Activated naive CD4-positive, alpha-beta T cell treated with anti-CD3 and anti-CD28 coated beads for 36 hours (primary cell): ENCODE results near the gene CNP. TPM values are rescaled to one million over a fixed set of nuclear protein-coding genes. Genes with fewer than 3 reads are reported as not detected.
"Not testable (repeated sequence)": the region's sequence is repeated elsewhere in the genome, so short reads cannot be mapped to it uniquely, and the experiment has no call there.

ENCODE experiments used
- CTCF ChIA-PET: fragments of 350-600 bp; sonication (Branson Sonifier 250); formaldehyde crosslinking; loops from one replicate; lab custom pipeline; 2021; ENCODE audit warnings: antibody characterized with exemption; lab: Charles Lee
- DNase-seq: peaks from one replicate; pipeline ENCODE4 v3.0.0-alpha.2; 2020
- H3K27ac Mint-ChIP-seq: one replicate; pipeline ENCODE4 v1.8.0; 2021; ENCODE audit warnings: mild to moderate bottlenecking, mixed read lengths
- H3K27me3 Mint-ChIP-seq: one replicate; pipeline ENCODE4 v1.8.0; 2021; ENCODE audit warnings: low read depth, mixed read lengths
- H3K36me3 Mint-ChIP-seq: one replicate; pipeline ENCODE4 v1.8.0; 2021; ENCODE audit warnings: low read depth, mixed read lengths
- H3K4me1 Mint-ChIP-seq: one replicate; pipeline ENCODE4 v1.8.0; 2021; ENCODE audit warnings: low read depth, mixed read lengths
- H3K4me3 Mint-ChIP-seq: one replicate; pipeline ENCODE4 v1.8.0; 2021; ENCODE audit warnings: mild to moderate bottlenecking, moderate library complexity, mixed read lengths
- H3K9me3 Mint-ChIP-seq: one replicate; pipeline ENCODE4 v1.8.0; 2021; ENCODE audit warnings: mixed read lengths
- intact Hi-C: fragments of 100-400 bp; cut with micrococcal nuclease; formaldehyde crosslinking; loops from one replicate; pipeline ENCODE4 v1.15.1; 2023
- total RNA-seq, 2 experiments: library from RNA; stranded (reverse); gene quantifications; one replicate each; pipeline ENCODE4 v1.2.3, GENCODE V29; 2021

Gene CNP
- total RNA-seq, 2 experiments from 2014 or later, result 58.4 to 59.1 TPM

GRCh38 chr17:42016941-42017865, 50.6 kb downstream of the CNP start, which contains the start of gene DNAJC7:
DNAJC7 (minus strand) TSS chr17:42017439; CDS start chr17:42017416, 23 bp downstream.
- intact Hi-C loops, result loop anchor here (1.0 to 5.0 kb wide), 6 partner anchors 30 to 295 kb away; partner anchors contain the start of genes ACLY, CNP, DHX58 and KLHL11

GRCh38 chr17:42017866-42018200, 51.2 kb downstream of the CNP start:
- H3K36me3 Mint-ChIP-seq, result peaks cover 17% of the 10 kb centered on the region

More at GRCh38 chr17:42016941-42017865, 50.6 kb downstream of the CNP start, which contains the start of gene DNAJC7:
- Mint-ChIP-seq H3K36me3 (peaks cover 15% of the 10 kb centered on the region), H3K9me3 (no peaks in the 10 kb centered on the region), H3K4me3 (peak within 1 kb of the TSS; percentile 91), H3K4me1 (peaks cover 65% of the 10 kb centered on the region), H3K27me3 (no peaks in the 10 kb centered on the region), H3K27ac (peak within 1 kb of the TSS; percentile 96)
- peak; percentile 91 for DNase-seq
- CTCF ChIA-PET, result interaction anchor here (0.5 to 12.7 kb wide), 14 partner anchors 9 to 561 kb away, joined by 3 to 117 read pairs (median 4); partner anchors contain the start of genes CNP and ODAD4

GRCh38 chr17:42018339-42018738, 51.7 kb downstream of the CNP start:
- H3K9me3 Mint-ChIP-seq, result no peaks in the 10 kb centered on the region
- peak overlapping the region; percentile 91 for H3K4me3 Mint-ChIP-seq
- intact Hi-C loops, result loop anchor here (5.0 kb wide), 2 partner anchors 101 to 294 kb away; partner anchors contain the start of gene ACLY
- peaks cover 17% of the 10 kb centered on the region for H3K36me3 Mint-ChIP-seq
- peak overlapping the region; percentile 96 for H3K27ac Mint-ChIP-seq
- CTCF ChIA-PET, result interaction anchor here (0.6 to 12.7 kb wide), 16 partner anchors 8 to 581 kb away, joined by 3 to 117 read pairs (median 4); partner anchors contain the start of genes CNP, KCNH4 and ODAD4
- no peaks in the 10 kb centered on the region for H3K27me3 Mint-ChIP-seq
- DNase-seq, result no peak
- H3K4me1 Mint-ChIP-seq, result peaks cover 55% of the 10 kb centered on the region

More at GRCh38 chr17:42017866-42018200, 51.2 kb downstream of the CNP start:
- CTCF ChIA-PET, result interaction anchor here (0.5 to 12.7 kb wide), 15 partner anchors 8 to 561 kb away, joined by 3 to 117 read pairs (median 4); partner anchors contain the start of genes CNP and ODAD4
- peak overlapping the region; percentile 91 for H3K4me3 Mint-ChIP-seq
- intact Hi-C loops, result loop anchor here (1.0 to 5.0 kb wide), 6 partner anchors 31 to 294 kb away; partner anchors contain the start of genes ACLY, CNP, DHX58 and KLHL11
- no peaks in the 10 kb centered on the region for H3K27me3 Mint-ChIP-seq
- no peaks in the 10 kb centered on the region for H3K9me3 Mint-ChIP-seq
- H3K4me1 Mint-ChIP-seq, result peaks cover 60% of the 10 kb centered on the region
- H3K27ac Mint-ChIP-seq, result peak overlapping the region; percentile 96
- DNase-seq, result peak; percentile 60

- Mint-ChIP-seq H3K4me3 (peak overlapping the region; percentile 91), H3K27ac (no peak overlapping the region), H3K4me1 (peaks cover 53% of the 10 kb centered on the region), H3K27me3 (no peaks in the 10 kb centered on the region), H3K36me3 (peaks cover 20% of the 10 kb centered on the region), H3K9me3 (no peaks in the 10 kb centered on the region)
- CTCF ChIA-PET, result interaction anchor here (1.0 to 12.7 kb wide), 4 partner anchors 14 to 387 kb away, joined by 3 to 117 read pairs (median 3); partner anchors contain the start of gene CNP
- intact Hi-C loops, result loop anchor here (5.0 kb wide), 2 partner anchors 102 to 293 kb away; partner anchors contain the start of gene ACLY
- no peak for DNase-seq
Measured at GRCh38 chr17:42018988-42019387, 52.4 kb downstream of the CNP start.

- Mint-ChIP-seq H3K9me3 (no peaks in the 10 kb centered on the region), H3K27ac (peak within 1 kb of the TSS; percentile 78), H3K4me1 (peaks cover 58% of the 10 kb centered on the region), H3K36me3 (peaks cover 24% of the 10 kb centered on the region), H3K4me3 (peak within 1 kb of the TSS; percentile 91), H3K27me3 (no peaks in the 10 kb centered on the region)
- CTCF ChIA-PET, result interaction anchor here (0.9 to 12.7 kb wide), 15 partner anchors 8 to 98 kb away, joined by 3 to 117 read pairs (median 3); partner anchors contain the start of genes CNP, DHX58 and ZNF385C
- intact Hi-C loops, result loop anchor here (5.0 kb wide), 2 partner anchors 102 to 293 kb away; partner anchors contain the start of gene ACLY
- peak; percentile 96 for DNase-seq
Measured at GRCh38 chr17:42019509-42020404, 53.2 kb downstream of the CNP start, which contains the start of gene NKIRAS2. NKIRAS2 (plus strand) TSS chr17:42020090; CDS start chr17:42021578, 1,488 bp downstream.

- H3K4me1 Mint-ChIP-seq, result peaks cover 52% of the 10 kb centered on the region
- CTCF ChIA-PET, result interaction anchor here (0.7 to 12.7 kb wide), 12 partner anchors 9 to 135 kb away, joined by 3 to 117 read pairs (median 3); partner anchors contain the start of gene CNP
- H3K9me3 Mint-ChIP-seq, H3K27ac Mint-ChIP-seq, intact Hi-C loops, DNase-seq, H3K27me3 Mint-ChIP-seq: not testable (repeated sequence)
- H3K36me3 Mint-ChIP-seq, result peaks cover 20% of the 10 kb centered on the region
- peak overlapping the region; percentile 83 for H3K4me3 Mint-ChIP-seq
Measured at GRCh38 chr17:42020845-42021244, 54.2 kb downstream of the CNP start.

GRCh38 chr17:42023524-42024349, 57.1 kb downstream of the CNP start:
- Mint-ChIP-seq H3K36me3 (peaks cover 13% of the 10 kb centered on the region), H3K4me3 (no peak overlapping the region), H3K4me1 (peaks cover 38% of the 10 kb centered on the region), H3K9me3 (no peaks in the 10 kb centered on the region), H3K27ac (peak overlapping the region; percentile 50), H3K27me3 (no peaks in the 10 kb centered on the region)
- DNase-seq, result no peak
- CTCF ChIA-PET, result interaction anchor here (0.5 to 12.7 kb wide), 7 partner anchors 15 to 158 kb away, joined by 3 to 117 read pairs (median 4); partner anchors contain the start of genes CNP, DHX58 and KCNH4
- intact Hi-C loops, result loop anchor here (1.0 to 2.0 kb wide), 2 partner anchors 157 to 383 kb away; partner anchors contain the start of gene KCNH4

GRCh38 chr17:42025191-42025579, 58.6 kb downstream of the CNP start:
- H3K9me3 Mint-ChIP-seq, result no peaks in the 10 kb centered on the region
- peaks cover 13% of the 10 kb centered on the region for H3K36me3 Mint-ChIP-seq
- H3K4me1 Mint-ChIP-seq, result peaks cover 29% of the 10 kb centered on the region
- no peak for DNase-seq
- intact Hi-C loops, result loop anchor here (1.0 to 2.0 kb wide), 5 partner anchors 25 to 156 kb away; partner anchors contain the start of genes C17orf113 and KCNH4
- peak overlapping the region; percentile 66 for H3K27ac Mint-ChIP-seq
- H3K4me3 Mint-ChIP-seq, result no peak overlapping the region
- no peaks in the 10 kb centered on the region for H3K27me3 Mint-ChIP-seq
- CTCF ChIA-PET, result interaction anchor here (0.6 to 12.7 kb wide), 26 partner anchors 9 to 164 kb away, joined by 3 to 117 read pairs (median 5); partner anchors contain the start of genes CNP, DNAJC7, KCNH4 and ZNF385C

GRCh38 chr17:42025936-42026335, 59.3 kb downstream of the CNP start:
- no peak overlapping the region for H3K27ac Mint-ChIP-seq

More at GRCh38 chr17:42025936-42026335, 59.3 kb downstream of the CNP start:
- H3K9me3 Mint-ChIP-seq, result no peaks in the 10 kb centered on the region
- DNase-seq, result no peak
- peaks cover 13% of the 10 kb centered on the region for H3K36me3 Mint-ChIP-seq
- CTCF ChIA-PET, result interaction anchor here (0.6 to 12.7 kb wide), 21 partner anchors 8 to 155 kb away, joined by 3 to 117 read pairs (median 6); partner anchors contain the start of genes CNP, DNAJC7, KCNH4 and ZNF385C
- no peak overlapping the region for H3K4me3 Mint-ChIP-seq
- intact Hi-C loops, result loop anchor here (1.0 to 2.0 kb wide), 5 partner anchors 24 to 155 kb away; partner anchors contain the start of genes C17orf113 and KCNH4
- H3K4me1 Mint-ChIP-seq, result peaks cover 22% of the 10 kb centered on the region
- H3K27me3 Mint-ChIP-seq, result no peaks in the 10 kb centered on the region
